ENCODE results near the gene KCNG2. TPM values are rescaled to one million over a fixed set of nuclear protein-coding genes. Genes with fewer than 3 reads are reported as not detected.

KCNG2 gene
- total RNA-seq, 2 donors from 2014 or later: not detected

DNA sequence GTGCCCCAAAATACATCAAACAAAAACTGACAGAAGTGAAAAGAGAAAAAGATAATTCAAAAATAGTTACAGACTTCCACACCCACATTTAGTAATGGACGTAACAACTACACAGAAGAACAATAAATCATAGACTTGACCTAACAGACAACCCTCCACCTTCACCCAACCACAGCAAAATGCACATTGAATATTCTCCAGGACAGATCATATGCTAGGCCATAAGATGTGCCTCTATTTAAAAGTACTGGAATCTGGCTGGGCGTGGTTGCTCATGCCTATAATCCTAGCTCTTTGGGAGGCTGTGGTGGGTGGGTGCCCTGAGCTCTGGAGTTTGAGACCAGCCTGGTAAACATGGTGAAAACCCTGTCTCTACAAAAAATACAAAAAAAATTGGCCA lies 133.7 kb downstream of the KCNG2 start:
- no peak for ATAC-seq
- peaks cover 72 to 75% of the 10 kb centered on the region in 2 donors for H3K36me3 Mint-ChIP-seq
- no peak for DNase-seq (ENCODE audit: low spot score in 2 of 2)
- H3K27ac Mint-ChIP-seq: no peak overlapping the region
- peaks cover 45 to 54% of the 10 kb centered on the region in 2 donors for H3K9me3 Mint-ChIP-seq

DNA sequence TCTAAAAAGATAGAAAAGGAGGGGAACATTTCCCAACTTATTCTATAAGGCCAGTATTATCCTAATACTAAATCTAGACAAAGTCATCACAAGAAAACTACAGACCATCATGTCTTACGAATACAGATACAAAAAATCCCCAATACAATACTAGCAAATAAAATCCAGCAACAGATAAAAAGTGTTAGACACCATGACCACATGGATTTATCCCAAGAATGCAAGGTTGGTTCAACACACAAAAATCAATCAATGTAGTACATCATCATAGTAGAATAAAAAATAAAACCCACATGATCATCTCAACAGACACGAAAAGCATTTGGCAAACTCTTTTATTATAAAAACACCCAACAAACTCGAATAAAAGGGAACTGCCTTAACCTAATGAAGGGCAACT lies 135.2 kb downstream of the KCNG2 start:
- H3K9me3 Mint-ChIP-seq: peaks cover 53 to 59% of the 10 kb centered on the region in 2 donors

DNA sequence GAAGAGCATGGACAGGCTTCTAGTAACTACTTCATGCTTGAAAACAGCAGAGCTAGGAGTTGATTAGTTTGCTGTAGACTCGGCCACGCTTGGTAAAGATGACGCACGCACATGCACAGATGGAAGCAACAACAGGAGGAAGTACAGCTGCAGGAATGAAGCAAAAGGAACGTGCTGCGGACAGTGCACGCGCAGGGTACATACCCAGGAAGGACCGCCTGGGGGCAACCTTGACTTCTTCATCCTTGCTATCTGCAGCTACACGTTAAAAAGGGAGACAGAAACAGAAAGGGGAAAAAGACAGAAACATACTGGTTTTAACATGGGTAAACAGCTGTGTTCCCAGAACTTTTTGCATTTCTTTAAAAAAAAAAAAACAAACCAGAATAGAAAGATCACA lies 136.0 kb downstream of the KCNG2 start:
- peak in 1 of 2 donors; percentile 9 for DNase-seq (ENCODE audit: low spot score in 2 of 2)
- Mint-ChIP-seq H3K27ac (no peak overlapping the region), H3K36me3 (peaks cover 85 to 91% of the 10 kb centered on the region in 2 donors), H3K9me3 (peaks cover 53 to 56% of the 10 kb centered on the region in 2 donors)
- ATAC-seq: no peak

More for the DNA sequence above, 135.2 kb downstream of the KCNG2 start:
- ATAC-seq: no peak
- DNase-seq (ENCODE audit: low spot score in 2 of 2): no peak
- Mint-ChIP-seq H3K36me3 (peaks cover 86 to 89% of the 10 kb centered on the region in 2 donors), H3K27ac (no peak overlapping the region)

DNA sequence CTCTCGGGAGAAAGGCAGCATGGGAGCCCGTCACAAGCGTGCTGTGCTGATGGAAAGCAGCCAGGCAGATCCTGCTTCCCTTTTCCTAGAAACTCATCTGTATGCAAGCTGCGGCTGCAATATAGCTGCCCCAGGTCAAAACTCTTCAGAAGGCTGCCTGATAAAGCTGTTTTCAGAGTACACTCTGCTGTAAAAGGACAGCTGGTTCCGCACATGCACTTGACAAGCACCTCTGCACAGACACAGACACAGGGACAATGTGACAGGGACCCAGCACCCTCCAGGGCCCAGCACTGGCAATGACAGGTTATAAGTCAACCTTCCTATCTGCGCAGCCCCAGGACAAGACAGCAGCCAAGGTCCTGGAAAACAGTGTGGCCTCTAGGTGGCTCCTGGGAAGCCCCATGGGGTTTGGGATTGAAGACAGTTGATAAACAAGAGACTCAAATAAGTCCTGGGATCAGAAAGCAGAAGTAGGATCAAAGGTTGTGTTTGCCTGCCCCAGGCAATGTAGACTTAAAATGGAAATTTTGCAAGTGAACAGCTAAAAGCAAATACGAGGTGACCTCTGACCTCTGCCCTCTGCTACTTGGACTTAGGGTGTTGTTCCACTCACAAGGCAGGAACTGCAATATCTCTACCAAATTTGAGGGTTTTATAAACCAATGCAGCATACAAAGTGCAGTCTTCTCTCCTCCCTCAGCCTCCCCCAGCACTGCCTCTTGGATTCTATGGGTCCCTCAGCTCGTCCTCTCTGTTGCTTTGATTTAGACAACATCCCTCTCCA lies 136.8 kb downstream of the KCNG2 start:
- H3K27ac Mint-ChIP-seq: no peak overlapping the region
- peak in 1 of 2 donors; percentile 11 for DNase-seq (ENCODE audit: low spot score in 2 of 2)
- peaks cover 49% of the 10 kb centered on the region in 2 donors for H3K9me3 Mint-ChIP-seq
- no peak for ATAC-seq
- H3K36me3 Mint-ChIP-seq: peaks cover 83 to 85% of the 10 kb centered on the region in 2 donors

DNA sequence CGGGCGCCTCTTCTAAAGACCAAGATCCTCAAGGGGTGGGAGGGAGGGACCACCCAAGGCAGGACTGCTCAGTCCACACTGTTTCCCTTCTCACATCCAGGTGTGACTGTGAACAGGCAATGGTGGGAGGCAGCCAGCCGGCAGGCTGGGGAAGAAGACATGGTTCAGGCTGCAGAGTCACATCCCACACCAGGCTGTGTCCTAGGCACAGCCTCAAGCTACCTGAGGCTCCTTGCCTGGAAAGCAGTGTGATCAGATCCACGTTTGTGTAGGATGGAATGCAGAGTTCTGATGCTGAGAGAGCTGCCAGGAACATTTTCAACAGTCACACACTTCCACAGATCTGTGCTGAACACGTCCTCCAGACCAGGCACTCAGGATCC lies 137.4 kb downstream of the KCNG2 start:
- peaks cover 43 to 44% of the 10 kb centered on the region in 2 donors for H3K9me3 Mint-ChIP-seq
- H3K36me3 Mint-ChIP-seq: peaks cover 82 to 85% of the 10 kb centered on the region in 2 donors
- no peak for ATAC-seq
- peak in 1 of 2 donors; percentile 28 for DNase-seq (ENCODE audit: low spot score in 2 of 2)
- H3K27ac Mint-ChIP-seq: no peak overlapping the region

DNA sequence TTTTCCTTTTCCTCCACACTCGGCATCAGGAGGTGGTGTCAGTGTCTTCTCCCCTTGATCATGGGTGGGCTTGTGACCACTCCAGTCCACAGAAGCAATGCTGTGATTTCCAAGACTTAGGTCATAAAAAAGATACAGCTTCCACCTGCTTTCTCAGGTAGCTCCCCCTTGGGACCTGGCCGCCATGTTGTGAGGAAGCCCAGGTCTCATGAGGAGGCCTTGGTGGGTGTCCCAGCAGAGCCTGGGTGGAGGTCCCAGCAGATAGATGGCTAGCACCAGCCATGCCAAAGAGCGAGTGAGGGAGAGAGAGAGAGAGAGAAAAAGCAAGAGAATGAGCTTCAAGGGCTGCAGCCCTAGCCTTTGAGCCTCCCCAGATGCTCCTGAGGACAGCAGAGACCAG lies 137.8 kb downstream of the KCNG2 start:
- H3K36me3 Mint-ChIP-seq: peaks cover 79 to 84% of the 10 kb centered on the region in 2 donors
- H3K27ac Mint-ChIP-seq: no peak overlapping the region
- H3K9me3 Mint-ChIP-seq: peaks cover 40 to 44% of the 10 kb centered on the region in 2 donors
- ATAC-seq: no peak
- no peak for DNase-seq (ENCODE audit: low spot score in 2 of 2)

DNA sequence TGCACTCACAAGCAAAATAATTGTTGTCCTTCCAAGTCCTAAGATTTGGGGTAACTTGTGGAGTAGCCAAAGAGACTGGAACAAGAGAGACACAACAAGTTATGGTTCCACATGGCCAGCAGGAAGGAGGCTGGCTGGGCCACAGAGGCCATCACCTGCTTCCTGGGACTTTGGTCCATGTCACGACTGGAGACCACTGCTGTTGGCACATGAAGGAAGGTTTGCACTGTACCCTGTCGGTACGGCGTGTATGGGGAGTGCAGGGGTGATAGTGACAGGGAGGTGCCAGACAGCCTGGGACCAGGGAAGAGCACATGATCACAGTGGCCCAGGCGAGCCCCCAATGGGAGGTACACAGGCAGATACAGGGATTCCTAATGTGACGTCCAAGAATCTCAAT lies 138.2 kb downstream of the KCNG2 start:
- H3K9me3 Mint-ChIP-seq: peaks cover 40 to 44% of the 10 kb centered on the region in 2 donors
- H3K36me3 Mint-ChIP-seq: peaks cover 79 to 84% of the 10 kb centered on the region in 2 donors
- peak in 1 of 2 donors; percentile 46 for DNase-seq (ENCODE audit: low spot score in 2 of 2)
- no peak for ATAC-seq
- H3K27ac Mint-ChIP-seq: no peak overlapping the region

DNA sequence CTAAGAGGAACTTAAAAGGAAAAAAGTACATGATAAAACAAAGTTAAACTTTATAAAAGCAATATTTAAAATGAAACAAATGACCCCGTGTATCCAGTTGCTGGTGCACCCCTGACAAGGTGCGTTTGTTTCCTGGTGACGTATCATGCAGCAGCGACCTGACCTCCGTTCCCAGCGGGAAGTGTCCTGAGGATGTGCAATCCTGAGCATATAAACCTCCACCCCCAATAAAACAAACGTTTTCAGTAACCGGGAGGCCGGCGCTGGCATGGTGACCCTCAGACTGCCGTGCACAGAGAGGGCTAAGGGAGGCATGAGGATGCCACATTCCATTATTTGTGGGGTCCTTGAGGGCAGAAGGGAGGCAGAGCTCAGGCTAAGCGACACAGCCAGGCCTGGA lies 138.9 kb downstream of the KCNG2 start:
- H3K36me3 Mint-ChIP-seq: peaks cover 72 to 77% of the 10 kb centered on the region in 2 donors
- no peak overlapping the region for H3K27ac Mint-ChIP-seq
- ATAC-seq: no peak
- peaks cover 33 to 39% of the 10 kb centered on the region in 2 donors for H3K9me3 Mint-ChIP-seq
- peak in 1 of 2 donors; percentile 11 for DNase-seq (ENCODE audit: low spot score in 2 of 2)

DNA sequence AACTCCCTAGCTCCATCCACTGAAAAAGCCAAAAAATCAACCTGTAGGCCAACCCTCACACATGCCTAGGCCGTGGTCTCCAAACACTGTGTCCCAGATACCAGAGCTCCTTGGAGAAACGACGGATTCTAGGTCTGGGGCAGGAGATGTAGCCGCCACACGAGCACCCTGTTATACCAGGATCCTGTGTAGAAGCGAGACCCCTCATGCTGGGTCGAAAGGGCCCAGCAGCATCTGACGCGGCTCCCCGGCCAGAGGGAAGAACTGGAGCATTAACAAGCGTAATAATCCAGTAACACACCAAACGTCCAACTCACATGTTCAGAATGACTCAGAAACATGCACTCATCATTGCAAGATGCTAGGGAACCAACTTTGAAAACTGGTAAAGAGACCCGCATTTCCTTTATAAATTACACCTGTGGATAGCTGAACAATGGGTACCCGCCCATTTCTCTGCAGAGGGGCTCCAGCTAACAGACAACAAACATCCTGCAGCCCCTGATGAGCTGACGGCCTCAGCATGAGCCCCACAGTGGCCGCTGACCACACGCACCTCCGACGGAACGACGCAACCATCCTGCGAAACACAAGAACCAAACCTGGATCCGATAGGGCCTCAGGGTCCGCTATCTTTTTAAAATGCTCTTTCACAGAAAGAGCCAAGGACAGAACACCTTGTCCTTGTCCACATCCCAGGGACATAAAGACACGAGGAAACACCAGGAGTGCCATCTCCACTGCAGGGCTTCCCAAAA lies 139.5 kb downstream of the KCNG2 start:
- peaks cover 30 to 36% of the 10 kb centered on the region in 2 donors for H3K9me3 Mint-ChIP-seq
- ATAC-seq (no peak), DNase-seq (ENCODE audit: low spot score in 2 of 2) (peak in 1 of 2 donors; percentile 31)
- no peak overlapping the region for H3K27ac Mint-ChIP-seq
- H3K36me3 Mint-ChIP-seq: peaks cover 68 to 73% of the 10 kb centered on the region in 2 donors

DNA sequence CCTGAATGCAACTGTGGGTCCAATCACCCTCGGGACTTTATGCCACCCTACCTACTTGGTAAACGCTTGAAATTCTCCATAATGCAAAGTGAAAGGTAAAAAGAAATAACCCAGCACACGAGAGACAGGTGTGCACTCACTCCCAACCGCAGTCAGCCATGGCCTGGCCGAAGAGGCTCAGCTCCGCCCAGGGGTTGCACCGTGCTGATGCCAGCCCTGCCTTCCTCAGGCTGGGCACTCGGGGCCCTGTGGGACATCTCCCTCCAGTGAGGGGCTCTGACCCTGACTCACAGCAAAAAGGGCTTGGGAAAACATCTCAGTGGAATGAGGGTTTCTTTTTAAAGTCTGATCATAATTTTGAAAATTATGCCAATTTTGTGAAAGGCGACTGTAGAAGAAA lies 140.5 kb downstream of the KCNG2 start:
- Mint-ChIP-seq H3K27ac (no peak overlapping the region), H3K9me3 (peaks cover 23 to 28% of the 10 kb centered on the region in 2 donors), H3K36me3 (peaks cover 58 to 64% of the 10 kb centered on the region in 2 donors)
- ATAC-seq: no peak
- DNase-seq (ENCODE audit: low spot score in 2 of 2): no peak

DNA sequence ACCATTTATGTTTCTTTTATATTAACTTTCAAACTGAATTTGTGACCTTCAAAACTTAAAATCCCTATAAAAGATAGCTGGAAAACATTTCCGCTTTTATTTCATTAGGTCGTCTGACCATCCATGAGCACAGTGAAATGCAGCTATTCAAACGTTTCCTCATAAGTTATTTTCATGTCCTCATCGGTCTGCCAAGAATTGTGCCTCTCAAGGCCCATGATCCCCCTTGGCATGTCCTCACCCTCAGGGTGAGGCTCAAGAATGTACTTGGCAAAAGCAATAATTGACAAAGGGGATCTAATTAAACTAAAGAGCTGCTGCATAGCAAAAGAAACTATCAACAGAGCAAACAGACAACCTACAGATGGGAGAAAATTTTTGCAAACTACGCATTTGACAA lies 141.4 kb downstream of the KCNG2 start:
- no peak overlapping the region for H3K27ac Mint-ChIP-seq
- H3K36me3 Mint-ChIP-seq: peaks cover 49 to 55% of the 10 kb centered on the region in 2 donors
- H3K9me3 Mint-ChIP-seq: peaks cover 15 to 21% of the 10 kb centered on the region in 2 donors
- DNase-seq (ENCODE audit: low spot score in 2 of 2): no peak
- ATAC-seq: no peak

DNA sequence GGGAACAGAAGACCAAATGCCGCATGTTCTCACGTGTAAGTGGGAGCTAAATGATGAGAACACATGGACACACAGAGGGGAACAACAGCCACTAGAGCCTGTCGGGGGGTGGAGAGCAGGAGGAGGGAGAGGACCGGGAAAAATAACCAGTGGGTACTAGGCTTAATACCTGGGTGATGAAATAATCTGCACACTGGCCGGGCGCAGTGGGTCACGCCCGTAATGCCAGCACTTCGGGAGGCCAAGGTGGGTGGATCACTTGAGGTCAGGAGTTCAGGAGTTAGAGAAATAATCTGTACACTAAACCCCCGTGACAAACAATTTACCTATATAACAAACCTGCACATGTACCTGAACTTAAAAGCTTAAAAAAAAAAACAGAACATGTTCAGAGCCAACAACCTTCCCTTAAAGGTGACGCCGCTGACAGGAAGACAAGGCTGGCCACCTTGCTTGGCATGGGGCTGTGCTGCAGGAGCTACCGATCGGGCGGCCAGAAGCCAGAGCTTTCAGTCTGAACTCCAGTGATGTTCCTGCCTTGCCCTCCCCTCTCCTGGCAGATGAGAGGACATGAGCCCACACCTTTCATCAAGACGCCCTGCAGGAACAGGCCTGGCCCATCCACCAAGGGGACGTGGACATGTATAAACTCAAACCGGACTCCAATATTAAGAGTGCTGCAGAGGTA lies 142.5 kb downstream of the KCNG2 start:
- Mint-ChIP-seq H3K9me3 (peaks cover 13 to 16% of the 10 kb centered on the region in 2 donors), H3K36me3 (peaks cover 38 to 43% of the 10 kb centered on the region in 2 donors), H3K27ac (peak overlapping the region in 1 of 2 donors; percentile 29)
- peak in 1 of 2 donors; percentile 21 for DNase-seq (ENCODE audit: low spot score in 2 of 2)
- ATAC-seq: no peak

DNA sequence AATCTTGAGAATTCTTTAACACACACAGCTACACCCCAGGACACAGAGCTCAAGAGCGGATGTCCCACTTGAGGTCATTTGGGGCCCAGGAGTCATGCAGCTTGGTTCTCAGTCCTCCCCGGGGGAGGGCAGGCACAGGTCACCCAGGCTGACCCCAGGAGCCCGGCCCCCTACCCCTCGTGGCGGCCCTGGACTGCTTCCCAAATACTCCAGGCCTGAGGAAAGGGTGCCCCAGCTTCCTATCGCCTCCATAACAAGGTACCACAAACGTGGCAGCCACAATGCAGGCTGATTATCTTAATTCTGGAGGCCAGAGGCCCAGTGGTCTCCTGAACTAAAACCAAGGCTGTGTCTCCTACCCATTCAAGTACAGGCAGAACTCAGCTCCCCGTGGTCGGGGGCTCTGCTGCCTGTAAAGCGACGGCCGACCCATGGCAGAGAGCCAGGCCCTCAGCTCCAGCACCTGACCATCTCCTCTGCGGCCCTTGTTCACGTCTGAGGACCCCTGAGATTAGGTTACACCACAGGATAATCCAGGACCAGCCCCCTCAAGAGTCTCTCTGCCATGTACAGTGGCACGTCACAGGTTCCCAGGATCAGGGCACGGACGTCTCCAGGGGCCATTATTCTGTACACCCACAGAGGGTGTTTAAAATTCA lies 143.2 kb downstream of the KCNG2 start:
- peak in 1 of 2 donors; percentile 46 for DNase-seq (ENCODE audit: low spot score in 2 of 2)
- Mint-ChIP-seq H3K36me3 (peaks cover 31 to 36% of the 10 kb centered on the region in 2 donors), H3K27ac (peak overlapping the region in 1 of 2 donors; percentile 29), H3K9me3 (peaks cover 6 to 9% of the 10 kb centered on the region in 2 donors)
- ATAC-seq: no peak

DNA sequence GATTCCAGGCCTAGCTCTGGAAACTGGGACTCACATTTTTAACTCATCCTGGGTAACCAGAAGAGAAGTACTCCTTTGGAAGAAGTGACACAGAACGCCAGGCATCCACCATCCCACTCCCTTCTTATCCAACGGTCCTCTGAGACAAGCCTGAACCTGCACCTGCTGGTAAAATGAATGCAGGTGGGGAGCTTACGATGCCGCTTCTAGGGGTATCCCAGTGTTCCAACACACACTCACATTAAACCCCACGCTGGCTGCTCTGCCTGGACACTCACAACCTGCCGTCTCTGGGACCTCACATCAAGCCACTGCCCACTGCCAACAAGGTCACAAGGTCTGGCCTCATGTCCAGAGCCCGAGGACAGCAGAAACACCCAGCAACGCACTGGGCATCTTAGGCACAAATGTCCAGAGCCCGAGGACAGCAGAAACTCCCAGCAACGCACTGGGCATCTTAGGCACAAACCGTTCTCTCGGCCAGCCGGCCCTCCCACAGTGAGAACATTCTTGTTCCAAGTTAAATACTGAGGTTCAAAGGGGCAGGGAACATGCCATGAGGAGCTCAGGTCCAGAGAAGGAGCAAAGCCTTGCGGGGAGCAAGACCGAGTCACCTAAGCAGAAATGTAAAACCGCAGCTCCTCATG lies 143.9 kb downstream of the KCNG2 start:
- peak overlapping the region in 1 of 2 donors; percentile 37 for H3K27ac Mint-ChIP-seq
- ATAC-seq: no peak
- peak in 1 of 2 donors; percentile 41 for DNase-seq (ENCODE audit: low spot score in 2 of 2)
- H3K9me3 Mint-ChIP-seq: peaks cover 5 to 8% of the 10 kb centered on the region in 2 donors
- peaks cover 24 to 31% of the 10 kb centered on the region in 2 donors for H3K36me3 Mint-ChIP-seq

DNA sequence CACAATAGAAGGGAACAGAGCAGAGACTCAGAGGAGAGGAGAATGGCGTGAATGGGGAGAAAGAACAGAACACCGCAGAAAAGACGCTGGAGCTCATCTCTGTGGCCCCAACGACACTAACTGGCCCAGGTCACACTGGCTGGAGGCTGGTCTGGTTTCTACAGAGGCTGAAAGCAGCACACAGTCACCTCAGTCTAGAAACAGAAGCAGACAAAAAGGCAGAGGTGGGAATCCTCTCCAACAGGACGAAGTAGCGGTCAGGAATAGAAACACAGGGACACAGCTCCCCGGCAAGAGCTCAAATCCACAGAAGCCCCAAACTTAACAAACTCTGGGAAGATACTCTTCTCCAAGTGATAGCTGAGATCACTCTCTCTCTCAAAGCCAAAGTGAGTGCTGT lies 144.5 kb downstream of the KCNG2 start:
- no peak for ATAC-seq
- H3K27ac Mint-ChIP-seq: peak overlapping the region in 1 of 2 donors; percentile 37
- DNase-seq (ENCODE audit: low spot score in 2 of 2): no peak
- H3K36me3 Mint-ChIP-seq: peaks cover 18 to 25% of the 10 kb centered on the region in 2 donors
- H3K9me3 Mint-ChIP-seq: peaks cover 5 to 7% of the 10 kb centered on the region in 2 donors
